HCT116 (cell line): ENCODE data around the gene DENND4A.

Experiments
- ELF1 ChIP-seq: IDR thresholded peaks from 2 replicates; pipeline ENCODE4 v1.6.1; 2012; ENCODE audit warnings: low read depth, borderline replicate concordance
- FOSL1 ChIP-seq: IDR thresholded peaks from 2 replicates; pipeline ENCODE4 v1.6.1; 2012; ENCODE audit warnings: low read depth

DNA sequence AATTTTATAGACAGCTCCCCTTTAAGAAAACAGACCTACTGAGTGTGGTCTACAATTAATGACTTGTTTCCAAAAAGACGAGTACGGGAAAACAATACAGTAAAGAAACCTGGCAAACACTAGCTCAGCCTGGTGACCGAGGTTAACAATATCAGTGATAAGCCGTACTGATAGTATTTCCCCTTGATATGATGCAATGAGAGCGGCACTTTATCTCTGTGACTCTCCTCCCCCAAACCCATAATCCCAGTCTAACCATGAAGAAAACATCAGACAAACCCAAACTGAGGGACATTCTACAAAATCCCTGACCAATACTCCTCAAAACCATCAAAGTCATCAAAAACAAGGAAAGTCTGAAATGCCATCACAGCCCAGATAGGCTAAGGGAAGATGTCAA lies 8.2 kb downstream of the DENND4A start:
- no peak for TF ChIP-seq ELF1
- TF ChIP-seq FOSL1, result no peak
